Stimulated activated CD8-positive, alpha-beta memory T cell treated with anti-CD3 and anti-CD28 coated beads, Interleukin-7, amount 100 ng/mL, for 48 hours (primary cell): ENCODE results near the gene TCP10L.

ENCODE experiments used
- DNase-seq, 2 donors: peaks; one replicate each; pipeline ENCODE4 v3.0.0-alpha.2; 2020; ENCODE audit warnings: low read depth in 1 of 2; ENCODE audit errors: extremely low read depth in 1 of 2

TCP10L gene

GRCh38 chr21:32525282-32525681, 60.0 kb downstream of the TCP10L start:
- no peak for DNase-seq

- DNase-seq = no peak
These were observed 61.2 kb downstream of the TCP10L start for GRCh38 chr21:32523988-32524719.
